ENCODE measurements around the gene E2F7. TPM values are rescaled to one million over a fixed set of nuclear protein-coding genes. Genes with fewer than 3 reads are reported as not detected.

The E2F7 gene
- polyA plus RNA-seq, 1 of the 3 experiments (the other 2 are of a cell fraction), result 8.8 TPM

- no peak for TF ChIP-seq MAX (IDR thresholded peaks at IDR 0.05; ENCODE audit: low read depth)
Measured at GRCh38 chr12:77113971-77114370, 48.6 kb upstream of the E2F7 start (continued).

- Histone ChIP-seq H3K79me2 (ENCODE audit: insufficient read depth) (no peaks in the 10 kb centered on the region), H3K4me2 (no peak overlapping the region), H4K20me1 (ENCODE audit: insufficient read depth) (no peaks in the 10 kb centered on the region), H3K4me1 (ENCODE audit: control insufficient read depth in 1 of 2, insufficient read depth in 2 of 2, low read depth in 1 of 2, low read length in 1 of 2) (peaks cover 0 to 15% of the 10 kb centered on the region in 2 experiments; a peak in 2 of 4 replicates), H3K9ac (no peak overlapping the region), H3F3A (replicated peaks; ENCODE audit: insufficient read depth) (peaks cover 10% of the 10 kb centered on the region), H3K4me3 (ENCODE audit: low read depth in 2 of 2, low read length in 1 of 2) (no peak overlapping the region), H3K36me3 (replicated peaks in 1 of 2; ENCODE audit: control insufficient read depth in 1 of 2, insufficient read depth in 2 of 2, low read length in 1 of 2) (peaks cover 0 to 2% of the 10 kb centered on the region in 2 experiments), H3K27me3 (ENCODE audit: insufficient read depth) (no peaks in the 10 kb centered on the region), H2AFZ (ENCODE audit: low read depth) (peak overlapping the region; percentile 65; the same call in 1 of the 2 replicates), H3K27ac (ENCODE audit: low read depth in 2 of 2, low read length in 1 of 2) (no peak overlapping the region), H3K9me2 (no peaks in the 10 kb centered on the region), H3K9me3 (peaks cover 22% of the 10 kb centered on the region)
- ChIA-PET POLR2A (no interaction called here), CTCF (interaction anchor here (0.5 kb wide), 1 partner anchor 603 kb away, joined by 3 read pairs; no protein-coding TSS in a partner anchor)
- 48% methylated on average over 1 of the region's 1 CpG for WGBS (ENCODE audit: low lambda C conversion rate)
- no peak for DNase-seq
- TF ChIP-seq EZH2phosphoT487 (IDR thresholded peaks at IDR 0.05; ENCODE audit: borderline replicate concordance, low read depth), result no peak
- no peak for TF ChIP-seq JUND (IDR thresholded peaks at IDR 0.05)
- TF ChIP-seq USF2 (IDR thresholded peaks at IDR 0.05; ENCODE audit: borderline replicate concordance, low read depth, low read length), result no peak
- no peak for TF ChIP-seq GATA2 (CRISPR knock-in tag; IDR thresholded peaks at IDR 0.05)
- TF ChIP-seq SIN3A (IDR thresholded peaks at IDR 0.05; ENCODE audit: borderline replicate concordance, low read depth, low read length), result no peak
- TF ChIP-seq SMC3 (IDR thresholded peaks at IDR 0.05; ENCODE audit: low read depth, low read length), result no peak
- no peak for TF ChIP-seq ELF1 (IDR thresholded peaks at IDR 0.05)
- TF ChIP-seq FOSL2 (IDR thresholded peaks at IDR 0.05; ENCODE audit: borderline replicate concordance, low read depth), result no peak
- no peak for TF ChIP-seq NRF1 (IDR thresholded peaks at IDR 0.05; ENCODE audit: low read depth, low read length)
- TF ChIP-seq POLR2AphosphoS5 (IDR thresholded peaks at IDR 0.05; ENCODE audit: low read depth, low read length), result no peak
- no peak for TF ChIP-seq CHD2 (IDR thresholded peaks at IDR 0.05; ENCODE audit: low read length, partially characterized antibody)
- TF ChIP-seq PBX3 (IDR thresholded peaks at IDR 0.05), result no peak
- TF ChIP-seq CTCF (IDR thresholded peaks at IDR 0.05), result no peak
- no peak for TF ChIP-seq TAF1 (IDR thresholded peaks at IDR 0.05; ENCODE audit: borderline replicate concordance, low read depth, low read length)
Measured at GRCh38 chr12:77108707-77109106, 43.3 kb upstream of the E2F7 start.

Measured in SK-N-SH (cell line).